GM18868 (cell line): ENCODE data around the gene ARMCX2.
"Not testable (repeated sequence)": the region's sequence is repeated elsewhere in the genome, so short reads cannot be mapped to it uniquely, and the experiment has no call there.

ENCODE experiments used
- ATAC-seq: cut with Tn5 transposase; IDR thresholded peaks from one replicate; pipeline ENCODE4 v1.9.1; 2021; ENCODE audit warnings: mild to moderate bottlenecking, moderate library complexity; ENCODE audit not compliant: unreplicated experiment

The ARMCX2 gene

GRCh38 chrX:101659601-101660063, at the start of gene ARMCX2:
ARMCX2 (minus strand) TSS chrX:101659850; CDS start chrX:101657588, 2,262 bp downstream.
- ATAC-seq, result no peak

- ATAC-seq, result no peak
These were observed 49.7 kb upstream of the ARMCX2 start for GRCh38 chrX:101709384-101709783.

- no peak for ATAC-seq
These were observed 48.5 kb upstream of the ARMCX2 start for GRCh38 chrX:101708163-101708562.

- ATAC-seq, result peak; percentile 89
These were observed 33.8 kb upstream of the ARMCX2 start for GRCh38 chrX:101693476-101693875.

GRCh38 chrX:101691835-101692234, 32.2 kb upstream of the ARMCX2 start:
- no peak for ATAC-seq

- ATAC-seq, result no peak
These were observed 26.9 kb upstream of the ARMCX2 start for GRCh38 chrX:101686574-101686973.

- ATAC-seq, result no peak
These were observed 26.3 kb upstream of the ARMCX2 start for GRCh38 chrX:101685923-101686322.

GRCh38 chrX:101682723-101683122, 23.1 kb upstream of the ARMCX2 start:
- ATAC-seq, result no peak

GRCh38 chrX:101677028-101677427, 17.4 kb upstream of the ARMCX2 start:
- peak; percentile 88 for ATAC-seq

GRCh38 chrX:101676571-101676970, 16.9 kb upstream of the ARMCX2 start:
- peak; percentile 30 for ATAC-seq

GRCh38 chrX:101668143-101668542, 8.5 kb upstream of the ARMCX2 start:
- no peak for ATAC-seq

- ATAC-seq, result no peak
These were observed 774 bp downstream of the ARMCX2 start for GRCh38 chrX:101658661-101659491.

GRCh38 chrX:101657495-101657894, 2.2 kb downstream of the ARMCX2 start:
- ATAC-seq, result no peak

GRCh38 chrX:101656817-101657216, 2.8 kb downstream of the ARMCX2 start:
- ATAC-seq, result no peak

GRCh38 chrX:101655534-101655933, 4.1 kb downstream of the ARMCX2 start:
- peak; percentile 60 for ATAC-seq

GRCh38 chrX:101647716-101648115, 11.9 kb downstream of the ARMCX2 start:
- ATAC-seq, result not testable (repeated sequence)

GRCh38 chrX:101642093-101642492, 17.6 kb downstream of the ARMCX2 start:
- ATAC-seq, result no peak

- ATAC-seq, result no peak
These were observed 20.1 kb downstream of the ARMCX2 start for GRCh38 chrX:101639583-101639982.

- ATAC-seq, result no peak
These were observed 40.3 kb downstream of the ARMCX2 start for GRCh38 chrX:101619364-101619763.

- ATAC-seq, result peak; percentile 89
These were observed 42.1 kb downstream of the ARMCX2 start, which contains the start of gene ARMCX6 for GRCh38 chrX:101617211-101618191. ARMCX6 (minus strand) TSS chrX:101618000; CDS start chrX:101616620, 1,380 bp downstream.

GRCh38 chrX:101605728-101606127, 53.9 kb downstream of the ARMCX2 start:
- ATAC-seq, result no peak
